ENCODE data around the gene INPP5D.

The INPP5D gene

DNA sequence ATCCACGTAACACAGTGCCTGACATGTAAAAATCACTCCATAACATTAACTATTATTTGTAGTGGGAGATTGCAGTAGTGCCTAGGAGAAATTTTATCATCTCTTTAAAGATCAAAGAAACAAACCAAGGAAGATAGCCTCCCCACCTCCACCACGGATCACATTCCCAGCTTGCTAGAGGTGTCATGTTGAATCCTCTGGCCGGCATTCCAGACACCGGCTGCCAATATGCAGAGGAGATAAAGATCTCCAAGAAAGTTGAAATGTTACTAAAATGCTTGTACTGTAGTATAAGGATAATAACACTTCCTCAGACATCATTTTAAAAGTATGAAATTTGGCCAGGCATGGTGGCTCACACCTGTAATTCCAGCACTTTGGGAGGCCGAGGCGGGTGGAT lies 185.3 kb downstream of the INPP5D start:
- no peak for DNase-seq

- DNase-seq: no peak
Observed at GRCh38 chr2:233247116-233247515, 187.0 kb downstream of the INPP5D start.

DNA sequence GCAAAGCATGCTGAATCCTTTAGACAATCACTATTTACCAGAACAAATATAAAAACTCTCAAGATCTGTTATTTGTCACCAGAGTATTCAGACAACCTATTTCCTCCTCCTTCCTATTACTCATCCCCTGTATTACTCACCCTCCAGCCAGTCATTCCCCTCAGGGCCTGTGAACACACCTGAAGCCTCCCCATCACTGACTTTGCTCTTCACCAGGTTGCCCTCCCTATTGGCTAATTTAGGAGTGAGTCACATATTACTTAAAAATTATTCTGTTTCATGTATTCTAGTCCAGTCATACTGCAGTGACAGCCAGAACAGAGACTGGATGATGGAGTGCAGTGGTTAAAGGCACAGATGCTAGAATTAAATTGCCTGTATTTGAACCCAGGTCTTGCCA lies 187.6 kb downstream of the INPP5D start:
- peak in 1 of 4 experiments; percentile 13 for DNase-seq

DNA sequence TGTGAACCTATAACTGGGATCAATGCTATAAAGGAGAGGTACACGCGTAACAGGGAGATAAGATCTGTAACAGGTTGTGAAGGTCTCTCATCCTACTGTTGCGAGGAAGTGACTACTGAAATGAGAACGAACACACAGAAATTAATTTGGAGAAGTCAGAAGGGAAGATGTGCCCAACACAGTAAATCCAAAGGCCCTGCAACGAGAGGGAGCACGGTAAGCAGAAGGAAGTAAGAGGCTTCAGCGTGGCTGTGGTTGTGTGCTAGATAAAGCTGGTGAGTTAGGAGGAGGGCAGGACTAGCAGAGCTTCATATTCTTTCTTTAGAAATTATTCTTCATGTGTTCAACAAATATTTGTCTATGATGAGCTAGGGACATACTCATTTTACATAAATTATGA lies 188.9 kb downstream of the INPP5D start:
- DNase-seq: peak; percentile 66 to 84 (median 76)

- no peak for DNase-seq
Observed at GRCh38 chr2:233250568-233250967, 190.4 kb downstream of the INPP5D start.

- DNase-seq: no peak
Observed at GRCh38 chr2:233250985-233251305, 190.8 kb downstream of the INPP5D start.

DNA sequence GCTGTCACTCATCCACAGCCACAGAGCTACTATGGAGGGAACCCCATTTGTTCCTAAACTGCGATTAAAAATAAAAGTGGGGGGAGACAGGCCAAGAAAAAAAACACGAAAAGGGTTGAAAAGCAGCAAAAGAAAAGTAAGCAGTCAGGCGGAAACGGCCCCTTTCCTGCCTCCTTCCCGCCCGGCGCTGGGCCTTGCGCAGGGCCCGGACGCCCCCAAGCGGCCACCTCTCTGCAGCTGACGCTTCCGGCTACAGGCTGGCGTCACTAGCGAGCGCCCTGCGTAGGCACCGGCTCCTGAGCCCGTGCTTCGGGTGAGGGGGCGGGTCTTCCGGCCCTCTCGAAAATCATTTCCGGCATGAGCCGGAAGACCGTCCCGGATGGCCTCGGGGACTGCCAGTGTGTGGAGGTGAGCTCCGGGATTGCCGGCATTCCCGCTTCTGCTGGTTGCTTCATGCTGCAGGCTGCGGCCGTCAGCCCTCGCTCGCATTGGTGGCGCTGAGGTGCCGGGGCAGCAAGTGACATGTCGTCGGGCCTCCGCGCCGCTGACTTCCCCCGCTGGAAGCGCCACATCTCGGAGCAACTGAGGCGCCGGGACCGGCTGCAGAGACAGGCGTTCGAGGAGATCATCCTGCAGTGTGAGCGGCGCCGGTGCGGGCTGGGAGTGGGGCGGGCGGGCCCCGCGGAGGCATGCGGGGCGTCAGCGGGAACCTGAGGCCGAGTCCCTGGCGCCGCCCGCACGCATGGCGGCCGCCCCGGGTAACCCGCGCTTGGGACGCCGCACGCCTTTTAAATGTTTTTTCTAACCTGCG lies 191.4 kb downstream of the INPP5D start, which contains the start of gene ATG16L1:
Gene ATG16L1 (plus strand): TSS at position 368 of the 811 bp plus-strand sequence. CDS start 155 bp downstream, at position 523.
- DNase-seq: peak; percentile 97 to 99 (median 99)

- peak in 2 of 4 experiments; percentile 8 to 19 for DNase-seq
Observed at GRCh38 chr2:233252227-233252626, 192.1 kb downstream of the INPP5D start.

DNA sequence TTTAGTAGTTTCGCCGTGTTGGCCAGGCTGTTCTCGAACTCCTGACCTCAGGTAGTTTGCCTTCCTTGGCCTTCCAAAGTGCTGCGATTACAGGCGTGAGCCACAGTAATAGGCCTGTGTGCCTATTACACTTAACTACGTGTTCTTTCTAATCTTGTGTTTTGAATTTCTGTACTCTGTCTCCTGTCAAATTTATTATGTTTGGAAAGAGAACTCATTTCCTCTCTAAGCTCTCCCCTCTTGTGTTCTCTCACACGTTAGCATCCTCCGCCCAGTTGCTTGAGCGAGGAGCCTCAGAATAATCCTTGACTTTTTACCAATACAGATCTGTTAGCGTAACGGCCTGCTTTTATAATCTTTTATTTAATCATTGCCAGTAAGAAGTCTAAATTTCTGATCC lies 195.0 kb downstream of the INPP5D start:
- no peak for DNase-seq

- no peak for DNase-seq
Observed at GRCh38 chr2:233256048-233256447, 195.9 kb downstream of the INPP5D start.

Data from suppressor macrophage (primary cell).